ENCODE measurements around the gene ALDH1A2.

ALDH1A2 gene

DNA sequence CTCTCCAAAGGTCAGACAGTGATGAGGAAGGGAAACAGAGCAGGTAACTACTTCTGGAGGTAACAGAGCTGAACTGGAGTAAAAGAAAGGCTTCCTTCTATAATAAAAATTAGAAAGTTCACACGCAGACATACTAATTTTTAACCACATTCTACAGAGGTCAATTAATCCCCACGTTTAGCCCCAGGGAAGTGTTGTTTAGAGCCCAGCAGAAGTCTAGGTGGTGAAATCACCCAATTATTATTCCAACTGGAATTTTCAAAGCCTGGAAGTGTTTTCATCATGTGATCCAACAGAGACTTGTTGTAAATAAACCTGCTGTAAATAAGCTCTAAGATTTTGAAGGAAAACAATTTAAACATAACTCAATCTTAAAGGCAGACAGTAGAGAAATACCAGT is 6.8 kb downstream of the ALDH1A2 start:
- TF ChIP-seq, protein P1, sequence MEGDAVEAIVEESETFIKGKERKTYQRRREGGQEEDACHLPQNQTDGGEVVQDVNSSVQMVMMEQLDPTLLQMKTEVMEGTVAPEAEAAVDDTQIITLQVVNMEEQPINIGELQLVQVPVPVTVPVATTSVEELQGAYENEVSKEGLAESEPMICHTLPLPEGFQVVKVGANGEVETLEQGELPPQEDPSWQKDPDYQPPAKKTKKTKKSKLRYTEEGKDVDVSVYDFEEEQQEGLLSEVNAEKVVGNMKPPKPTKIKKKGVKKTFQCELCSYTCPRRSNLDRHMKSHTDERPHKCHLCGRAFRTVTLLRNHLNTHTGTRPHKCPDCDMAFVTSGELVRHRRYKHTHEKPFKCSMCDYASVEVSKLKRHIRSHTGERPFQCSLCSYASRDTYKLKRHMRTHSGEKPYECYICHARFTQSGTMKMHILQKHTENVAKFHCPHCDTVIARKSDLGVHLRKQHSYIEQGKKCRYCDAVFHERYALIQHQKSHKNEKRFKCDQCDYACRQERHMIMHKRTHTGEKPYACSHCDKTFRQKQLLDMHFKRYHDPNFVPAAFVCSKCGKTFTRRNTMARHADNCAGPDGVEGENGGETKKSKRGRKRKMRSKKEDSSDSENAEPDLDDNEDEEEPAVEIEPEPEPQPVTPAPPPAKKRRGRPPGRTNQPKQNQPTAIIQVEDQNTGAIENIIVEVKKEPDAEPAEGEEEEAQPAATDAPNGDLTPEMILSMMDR (conservative IDR thresholded peaks at IDR 0.05): no peak
- no peak overlapping the region for H3K27ac ChIP-seq

DNA sequence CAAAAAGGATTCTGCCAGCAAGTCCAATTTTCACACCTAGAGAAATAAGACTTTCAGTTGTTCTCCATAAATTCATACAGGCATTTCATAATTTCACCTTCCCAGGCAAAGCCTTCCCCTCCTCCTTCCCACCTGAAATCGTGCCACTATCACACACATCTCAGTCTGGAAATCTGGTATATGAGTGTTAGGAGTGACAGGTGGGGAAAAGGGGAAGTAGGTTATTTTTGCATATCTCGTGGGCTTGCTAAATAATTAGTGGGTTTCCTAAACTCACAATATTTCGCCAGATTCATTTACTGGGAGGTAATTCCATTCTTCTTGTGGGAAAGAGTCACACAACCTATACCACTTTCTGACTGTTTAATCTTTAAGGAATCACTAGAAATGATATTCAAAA is 7.4 kb downstream of the ALDH1A2 start:
- no peak overlapping the region for H3K27ac ChIP-seq
- TF ChIP-seq, protein P1 (conservative IDR thresholded peaks at IDR 0.05): no peak

DNA sequence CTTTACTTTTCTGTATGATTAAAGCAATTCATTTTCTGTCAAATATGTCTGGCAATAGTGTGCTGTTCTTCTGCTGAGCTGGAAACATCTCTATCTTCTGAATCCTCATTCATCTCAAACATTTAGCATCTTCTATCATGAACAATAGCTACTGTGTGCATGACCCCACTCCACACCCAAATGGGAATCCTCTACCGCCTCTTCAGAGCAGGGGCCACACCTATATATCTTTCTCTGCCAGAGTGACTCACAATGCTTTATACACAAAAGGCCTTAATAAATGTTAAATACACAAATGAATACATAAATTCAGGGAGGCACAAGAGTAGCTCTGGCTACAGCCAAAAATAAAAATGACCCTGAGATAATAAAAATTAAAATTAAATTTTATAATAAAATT is 8.0 kb downstream of the ALDH1A2 start:
- TF ChIP-seq, protein P1 (conservative IDR thresholded peaks at IDR 0.05): no peak
- no peak overlapping the region for H3K27ac ChIP-seq

DNA sequence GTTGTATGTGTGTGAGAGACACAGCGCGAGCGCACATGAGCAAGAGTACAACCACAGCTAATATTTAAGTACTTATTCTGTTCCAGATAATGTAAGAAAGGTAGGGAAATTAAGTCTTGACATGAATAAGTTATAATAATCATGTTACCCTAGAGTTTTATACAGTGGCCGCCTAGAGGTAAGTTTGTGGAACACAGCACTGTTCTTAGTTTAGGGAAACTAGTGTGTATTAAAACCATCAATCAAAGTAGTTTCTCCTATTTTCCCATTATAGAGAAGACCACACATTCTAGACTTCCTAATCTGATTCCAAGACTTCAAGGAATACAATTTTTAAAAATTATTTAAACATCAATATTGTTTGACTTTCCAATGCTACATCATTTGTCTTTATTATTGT is 9.5 kb downstream of the ALDH1A2 start:
- TF ChIP-seq, protein P1 (conservative IDR thresholded peaks at IDR 0.05): peak; percentile 56
- no peak overlapping the region for H3K27ac ChIP-seq

DNA sequence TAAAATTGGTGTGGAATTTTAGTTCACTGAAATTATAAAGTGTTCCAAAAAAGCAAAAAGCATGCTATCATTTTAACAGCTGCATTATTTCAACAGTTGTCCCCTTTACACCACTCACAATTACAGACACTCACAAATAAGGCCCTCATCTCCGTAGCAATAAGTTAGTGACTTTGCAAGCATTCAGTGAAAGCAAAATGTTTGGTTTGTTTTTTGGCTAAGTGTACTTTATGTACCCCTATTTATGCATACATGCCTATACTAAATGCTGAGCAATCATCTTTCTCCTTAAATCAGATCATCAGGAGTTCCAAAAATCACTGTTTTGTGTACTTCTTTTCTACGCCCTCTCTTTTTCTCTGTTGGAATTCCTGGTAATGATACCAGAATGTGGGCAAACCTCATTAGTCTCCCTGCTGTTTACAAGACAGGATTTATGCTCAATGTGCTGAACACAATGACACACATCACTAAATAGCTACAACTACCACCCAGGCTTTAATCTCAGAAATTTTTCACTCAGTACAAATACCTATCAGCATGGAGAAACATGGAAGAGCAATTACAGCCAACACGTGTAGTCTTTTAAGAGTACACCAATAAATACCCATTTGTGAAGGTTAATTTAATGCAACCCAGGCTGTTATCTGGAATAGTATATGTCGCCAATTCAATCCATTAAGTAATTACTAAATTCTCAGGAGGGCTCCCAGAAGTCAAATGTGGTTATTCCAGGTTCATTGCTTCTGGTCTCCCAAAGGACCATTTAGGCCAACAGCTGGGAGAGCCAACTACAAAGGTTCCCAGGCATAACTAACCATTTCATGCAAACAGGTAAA is 12.0 kb downstream of the ALDH1A2 start:
- no peak overlapping the region for H3K27ac ChIP-seq
- TF ChIP-seq, protein P1 (conservative IDR thresholded peaks at IDR 0.05): no peak

DNA sequence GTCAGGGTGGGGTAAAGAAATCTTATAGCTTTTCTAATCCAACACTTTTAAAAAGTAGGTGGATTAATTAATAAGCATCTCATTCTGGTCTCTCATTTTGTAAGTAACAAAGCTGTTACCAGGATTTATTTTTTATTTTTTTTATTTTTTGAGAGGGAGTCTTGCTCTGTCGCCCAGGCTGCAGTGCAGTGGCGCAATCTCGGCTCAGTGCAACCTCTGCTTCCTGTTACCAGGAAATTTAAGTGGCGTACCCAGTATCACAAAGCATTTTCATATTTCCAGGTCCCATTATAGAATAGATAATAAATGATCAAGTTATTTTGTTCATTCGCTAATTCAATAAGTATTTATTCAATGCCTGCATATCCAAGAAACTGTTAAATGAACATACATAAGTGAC is 13.2 kb downstream of the ALDH1A2 start:
- TF ChIP-seq, protein P1 (conservative IDR thresholded peaks at IDR 0.05): no peak
- no peak overlapping the region for H3K27ac ChIP-seq

DNA sequence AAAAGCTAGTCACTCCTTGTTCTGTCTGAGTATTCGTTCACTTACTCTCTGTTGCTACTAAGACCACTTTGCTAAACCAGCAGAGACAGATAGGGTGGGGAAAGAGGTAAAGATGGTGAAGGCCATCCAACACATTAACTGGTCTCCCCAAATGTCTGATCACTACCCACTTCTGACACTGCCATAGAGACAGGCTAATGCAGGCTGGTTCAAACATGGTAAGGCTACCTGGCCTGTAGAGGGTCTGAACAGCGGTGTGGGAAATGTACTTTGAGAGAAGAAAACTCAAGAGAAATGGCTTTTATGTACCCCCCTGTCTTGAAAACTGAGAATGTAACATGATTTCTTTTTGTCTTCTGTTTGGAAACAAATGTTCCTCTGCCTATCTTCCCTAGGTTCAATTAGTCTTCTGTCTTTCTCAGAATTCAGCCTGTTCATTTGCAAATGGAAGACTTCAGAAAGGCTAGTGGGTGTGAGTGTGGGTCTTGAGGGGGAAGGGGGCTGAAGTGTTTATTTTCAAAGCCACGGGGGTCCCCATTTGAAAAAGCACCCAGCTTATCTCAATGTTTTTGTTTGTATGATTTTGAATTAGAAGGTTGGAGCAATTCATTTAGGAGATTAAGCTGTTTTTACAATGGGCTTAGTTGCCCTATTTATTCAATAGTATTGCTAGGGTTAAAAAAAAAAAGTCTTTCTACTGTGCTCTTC is 15.8 kb downstream of the ALDH1A2 start:
- TF ChIP-seq, protein P1 (conservative IDR thresholded peaks at IDR 0.05): no peak

More for the DNA sequence above, 15.8 kb downstream of the ALDH1A2 start:
- no peak overlapping the region for H3K27ac ChIP-seq

Measured in VCaP (cell line).